HG02642 (cell line): ENCODE data around the gene ZFAND2B.

Experiments used
- ATAC-seq: cut with Tn5 transposase; IDR thresholded peaks from one replicate; pipeline ENCODE4 v1.9.1; 2021; ENCODE audit warnings: mild to moderate bottlenecking; ENCODE audit not compliant: unreplicated experiment, poor library complexity

Gene ZFAND2B

GRCh38 chr2:219218732-219219701, 12.4 kb downstream of the ZFAND2B start, which contains the start of gene ABCB6:
TSS of gene ABCB6 (minus strand) at chr2:219218958. CDS start at chr2:219218673, 285 bp downstream.
- peak; percentile 79 for ATAC-seq

GRCh38 chr2:219219784-219220532, 13.4 kb downstream of the ZFAND2B start:
- no peak for ATAC-seq

GRCh38 chr2:219220652-219221402, 14.2 kb downstream of the ZFAND2B start:
- no peak for ATAC-seq

- no peak for ATAC-seq
Observed at GRCh38 chr2:219221957-219222518, 15.5 kb downstream of the ZFAND2B start.

GRCh38 chr2:219223831-219224610, 17.4 kb downstream of the ZFAND2B start:
- ATAC-seq, result no peak

- no peak for ATAC-seq
Observed at GRCh38 chr2:219225350-219225749, 18.8 kb downstream of the ZFAND2B start.

GRCh38 chr2:219228041-219228910, 21.7 kb downstream of the ZFAND2B start:
- no peak for ATAC-seq

GRCh38 chr2:219228911-219229304, 22.3 kb downstream of the ZFAND2B start:
- no peak for ATAC-seq

- peak; percentile 96 for ATAC-seq
Observed at GRCh38 chr2:219229305-219230058, 22.9 kb downstream of the ZFAND2B start, which contains the start of the genes ANKZF1 and ATG9A. TSS of gene ANKZF1 (plus strand) at chr2:219229806. CDS start at chr2:219230258, 452 bp downstream. TSS of gene ATG9A (minus strand) at chr2:219229636. CDS start at chr2:219228024, 1,612 bp downstream.

GRCh38 chr2:219230059-219230540, 23.5 kb downstream of the ZFAND2B start:
- peak; percentile 20 for ATAC-seq

GRCh38 chr2:219234331-219234730, 27.7 kb downstream of the ZFAND2B start:
- no peak for ATAC-seq

- no peak for ATAC-seq
Observed at GRCh38 chr2:219243291-219243761, 36.7 kb downstream of the ZFAND2B start.

GRCh38 chr2:219244789-219245147, 38.2 kb downstream of the ZFAND2B start:
- ATAC-seq, result no peak

- peak; percentile 73 for ATAC-seq
Observed at GRCh38 chr2:219245148-219245898, 38.7 kb downstream of the ZFAND2B start, which contains the start of the genes GLB1L and STK16. TSS of gene GLB1L (minus strand) at chr2:219245444. CDS start at chr2:219243573, 1,871 bp downstream. TSS of gene STK16 (plus strand) at chr2:219245479. CDS start at chr2:219246000, 521 bp downstream.

- no peak for ATAC-seq
Observed at GRCh38 chr2:219245899-219246230, 39.3 kb downstream of the ZFAND2B start.

- ATAC-seq, result no peak
Observed at GRCh38 chr2:219246559-219246958, 40.0 kb downstream of the ZFAND2B start.
